ENCODE data around the gene ARRDC5.
"Not testable (repeated sequence)": the region's sequence is repeated elsewhere in the genome, so short reads cannot be mapped to it uniquely, and the experiment has no call there.

ARRDC5 gene

DNA sequence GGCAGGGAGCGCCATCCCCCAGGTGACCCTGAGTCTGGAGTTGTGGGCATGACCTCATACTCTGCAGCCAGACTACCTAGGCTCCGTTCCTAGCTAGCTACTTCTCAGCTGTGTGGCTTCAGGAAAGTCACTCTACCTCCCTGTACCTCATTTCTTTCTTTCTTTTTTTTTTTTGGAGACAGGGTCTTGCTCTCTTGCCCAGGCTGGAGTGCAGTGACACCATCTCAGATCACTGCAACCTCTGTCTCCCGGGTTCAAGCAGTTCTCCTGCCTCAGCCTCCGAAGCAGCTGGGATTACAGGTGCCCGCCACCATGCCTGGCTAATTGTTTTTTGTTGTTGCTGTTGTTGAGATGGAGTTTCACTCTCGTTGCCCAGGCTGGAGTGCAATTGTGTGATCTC, 50.2 kb downstream of the ARRDC5 start:
- no peak overlapping the region for H3K27ac ChIP-seq
- TF ChIP-seq, protein P1, sequence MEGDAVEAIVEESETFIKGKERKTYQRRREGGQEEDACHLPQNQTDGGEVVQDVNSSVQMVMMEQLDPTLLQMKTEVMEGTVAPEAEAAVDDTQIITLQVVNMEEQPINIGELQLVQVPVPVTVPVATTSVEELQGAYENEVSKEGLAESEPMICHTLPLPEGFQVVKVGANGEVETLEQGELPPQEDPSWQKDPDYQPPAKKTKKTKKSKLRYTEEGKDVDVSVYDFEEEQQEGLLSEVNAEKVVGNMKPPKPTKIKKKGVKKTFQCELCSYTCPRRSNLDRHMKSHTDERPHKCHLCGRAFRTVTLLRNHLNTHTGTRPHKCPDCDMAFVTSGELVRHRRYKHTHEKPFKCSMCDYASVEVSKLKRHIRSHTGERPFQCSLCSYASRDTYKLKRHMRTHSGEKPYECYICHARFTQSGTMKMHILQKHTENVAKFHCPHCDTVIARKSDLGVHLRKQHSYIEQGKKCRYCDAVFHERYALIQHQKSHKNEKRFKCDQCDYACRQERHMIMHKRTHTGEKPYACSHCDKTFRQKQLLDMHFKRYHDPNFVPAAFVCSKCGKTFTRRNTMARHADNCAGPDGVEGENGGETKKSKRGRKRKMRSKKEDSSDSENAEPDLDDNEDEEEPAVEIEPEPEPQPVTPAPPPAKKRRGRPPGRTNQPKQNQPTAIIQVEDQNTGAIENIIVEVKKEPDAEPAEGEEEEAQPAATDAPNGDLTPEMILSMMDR (conservative IDR thresholded peaks at IDR 0.05), result no peak

DNA sequence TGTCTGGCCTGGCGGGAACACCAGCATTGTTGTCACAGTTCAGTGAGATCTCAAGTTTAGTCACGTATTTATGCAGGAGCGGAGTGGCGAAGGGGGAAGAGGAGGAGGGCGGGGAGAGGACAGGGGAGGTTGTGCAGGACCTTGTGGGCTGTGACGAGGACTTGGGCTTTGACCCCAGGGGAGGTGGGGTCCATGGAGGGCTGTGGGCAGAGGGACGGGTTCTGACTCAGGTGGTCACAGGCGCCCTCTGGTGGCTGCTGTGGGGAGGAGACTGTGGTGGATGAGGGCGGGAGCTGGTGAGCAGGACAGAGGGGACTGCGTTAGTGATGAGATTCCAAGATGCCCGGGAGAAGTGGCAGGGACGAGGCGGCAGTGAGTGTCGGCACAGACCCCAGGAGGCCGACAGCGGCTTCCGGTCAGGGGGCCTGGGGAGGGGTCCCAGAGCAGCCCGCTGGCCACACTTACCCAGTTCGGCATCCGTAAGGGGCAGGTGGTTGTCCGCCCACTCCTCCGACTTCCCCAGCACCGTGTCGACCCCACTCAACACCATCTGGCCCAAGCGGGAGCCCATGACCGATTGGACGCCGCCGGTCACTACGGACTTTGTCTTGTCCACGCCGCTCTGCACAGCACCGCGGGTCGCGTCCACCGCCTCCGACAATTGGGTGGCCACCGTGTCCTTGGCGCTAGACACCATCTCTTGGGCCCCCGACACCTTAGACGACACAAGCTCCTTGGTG, 51.0 kb downstream of the ARRDC5 start:
- H3K27ac ChIP-seq, result no peak overlapping the region

DNA sequence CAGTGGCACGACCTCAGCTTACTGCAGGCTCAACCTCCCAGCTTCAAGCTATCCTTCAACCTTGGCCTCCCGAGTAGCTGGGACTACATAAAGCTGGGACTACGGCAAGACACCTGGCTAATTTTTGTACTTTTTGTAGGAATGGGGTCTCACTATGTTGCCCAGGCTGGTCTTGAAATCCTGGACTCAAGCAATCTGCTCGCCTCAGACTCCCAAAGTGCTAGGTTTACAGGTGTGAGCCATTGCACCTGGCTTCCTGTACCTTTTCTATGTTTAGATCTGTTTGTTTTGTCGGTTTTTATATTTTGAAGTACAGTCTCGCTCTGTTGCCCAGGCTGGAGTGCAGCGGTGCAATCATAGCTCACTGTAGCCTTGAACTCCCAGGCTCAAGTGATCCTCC, 53.7 kb downstream of the ARRDC5 start:
- TF ChIP-seq, protein P1 (conservative IDR thresholded peaks at IDR 0.05), result no peak
- H3K27ac ChIP-seq, result no peak overlapping the region

More for the DNA sequence above, 51.0 kb downstream of the ARRDC5 start:
- TF ChIP-seq, protein P1 (conservative IDR thresholded peaks at IDR 0.05), result peak; percentile 81

DNA sequence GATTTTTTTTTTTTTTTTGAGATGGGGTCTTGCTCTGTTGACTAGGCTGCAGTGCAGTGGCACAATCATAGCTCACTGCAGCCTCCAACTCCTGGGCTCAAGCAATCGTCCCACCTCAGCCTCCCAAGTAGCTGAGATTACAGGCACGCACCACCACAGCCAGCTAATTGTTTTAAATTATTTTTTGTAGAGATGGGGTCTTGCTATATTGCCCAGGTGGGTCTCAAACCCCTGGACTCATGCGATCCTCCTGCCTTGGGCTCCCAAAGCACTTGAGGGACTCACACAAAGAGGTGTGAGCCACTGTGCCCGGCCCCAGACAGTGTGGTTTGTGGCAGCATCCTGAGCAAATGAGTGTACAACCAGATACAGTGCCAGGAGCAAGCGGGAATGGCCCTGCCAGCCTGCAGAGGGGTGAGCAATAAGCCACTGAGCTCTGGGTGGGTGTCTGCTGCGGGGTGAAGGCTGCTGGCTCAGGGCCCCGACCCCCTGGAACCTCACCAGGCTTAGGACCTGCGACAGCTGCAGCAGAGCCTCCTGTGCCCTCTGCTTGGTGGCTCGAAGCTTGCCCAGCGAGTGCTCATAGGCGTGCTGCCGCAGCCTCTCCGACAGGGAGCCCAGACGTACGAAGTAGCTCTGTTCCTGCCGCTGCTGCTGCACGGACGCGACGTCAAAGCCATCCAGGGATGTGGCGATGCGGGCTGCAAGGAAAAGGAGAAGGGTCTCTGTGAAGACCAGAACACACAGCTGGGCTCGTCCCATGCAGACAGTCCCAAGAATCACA, 55.3 kb downstream of the ARRDC5 start:
- H3K27ac ChIP-seq, result no peak overlapping the region
- TF ChIP-seq, protein P1 (conservative IDR thresholded peaks at IDR 0.05), result no peak

DNA sequence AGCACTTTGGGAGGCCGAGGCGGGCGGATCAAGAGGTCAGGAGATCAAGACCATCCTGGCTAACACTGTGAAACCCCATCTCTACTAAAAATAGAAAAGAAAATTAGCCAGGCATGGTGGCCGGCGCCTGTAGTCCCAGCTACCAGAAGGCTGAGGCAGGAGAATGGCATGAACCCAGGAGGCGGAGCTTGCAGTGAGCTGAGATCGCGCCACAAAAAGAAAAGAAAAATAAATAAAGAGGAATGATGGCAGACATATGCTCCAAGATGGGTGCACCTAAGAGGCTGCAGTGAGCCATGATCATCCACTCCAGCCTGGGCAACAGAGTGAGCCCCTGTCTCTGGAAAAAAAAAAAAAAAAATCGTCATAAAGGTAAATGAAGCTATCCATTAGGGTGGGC, 56.7 kb downstream of the ARRDC5 start:
- H3K27ac ChIP-seq, result not testable (repeated sequence)

DNA sequence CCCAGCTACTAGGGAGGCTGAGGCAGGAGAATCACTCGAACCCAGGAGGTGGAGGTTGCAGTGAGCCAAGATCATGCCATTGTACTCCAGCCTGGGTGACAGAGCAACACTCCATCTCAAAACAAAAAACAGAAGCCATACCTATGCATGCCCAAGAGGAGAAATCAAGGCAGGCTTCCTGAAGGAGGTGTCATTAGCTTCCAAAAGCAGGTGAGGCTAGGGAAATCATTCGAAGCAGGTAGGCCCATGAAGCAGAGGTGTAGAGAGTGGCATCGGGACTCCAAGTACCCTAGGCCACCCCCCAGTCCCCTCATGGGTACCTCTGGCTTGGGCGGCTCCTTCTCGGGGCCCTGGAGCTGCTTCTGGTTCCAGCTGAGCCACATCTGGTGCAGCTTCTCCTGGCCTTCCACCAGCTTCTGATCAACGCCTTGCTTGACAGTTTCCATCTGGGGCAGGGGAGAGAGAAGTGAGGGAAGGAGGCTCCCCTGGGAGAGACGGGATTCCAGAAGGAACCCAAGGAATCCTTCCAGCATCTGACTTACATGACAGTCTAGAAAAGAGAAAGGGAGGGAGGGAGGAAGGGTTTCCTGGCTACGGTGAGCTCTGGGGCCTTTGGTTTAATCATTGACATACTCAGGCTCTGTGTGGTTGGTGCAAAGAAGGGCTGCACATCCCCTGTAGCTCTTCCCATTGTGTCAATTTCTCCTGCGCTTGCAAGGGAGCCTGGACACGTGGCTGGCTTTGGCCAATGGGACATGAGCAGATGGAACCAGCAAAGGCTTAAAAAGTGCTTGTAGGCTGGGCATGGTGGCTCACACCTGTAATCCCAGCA, 58.1 kb downstream of the ARRDC5 start:
- H3K27ac ChIP-seq, result no peak overlapping the region
- TF ChIP-seq, protein P1 (conservative IDR thresholded peaks at IDR 0.05), result no peak

DNA sequence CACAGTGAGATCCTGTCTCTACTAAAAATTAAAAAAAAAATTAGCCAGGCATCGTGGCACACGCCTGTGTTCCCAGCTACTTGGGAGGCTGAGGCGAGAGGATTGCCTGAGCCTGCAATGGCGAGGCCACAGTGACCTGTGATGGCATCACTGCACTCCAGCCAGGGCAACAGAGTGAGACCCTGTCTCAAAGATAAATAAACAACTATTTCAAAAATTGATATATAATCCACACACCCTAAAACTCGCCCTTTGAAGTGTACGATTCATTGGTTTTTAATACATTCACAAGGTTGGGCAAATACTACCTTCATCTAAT, 59.1 kb downstream of the ARRDC5 start:
- TF ChIP-seq, protein P1 (conservative IDR thresholded peaks at IDR 0.05), result no peak
- H3K27ac ChIP-seq, result no peak overlapping the region
